ENCODE measurements around the gene NFYA. TPM values are rescaled to one million over a fixed set of nuclear protein-coding genes. Genes with fewer than 3 reads are reported as not detected.

Gene NFYA
- total RNA-seq, 1 experiment from 2014 or later, result 31.9 TPM

GRCh38 chr6:41065550-41066026, 7.2 kb upstream of the NFYA start:
- TF ChIP-seq EZH2 (IDR thresholded peaks at IDR 0.05; ENCODE audit: low read depth) (no peak), CTCF (conservative IDR thresholded peaks at IDR 0.05) (no peak)
- H3K4me3 ChIP-seq, result no peak overlapping the region
- H3K9me3 ChIP-seq (ENCODE audit: insufficient read depth, low read depth), result no peaks in the 10 kb centered on the region
- peaks cover 6% of the 10 kb centered on the region for H3K79me2 ChIP-seq (ENCODE audit: low read depth)
- H4K20me1 ChIP-seq (ENCODE audit: insufficient read depth), result 0 out of 2 replicates have a peak, but pooled peaks cover 4% of the 10 kb centered on the region
- CTCF ChIA-PET, result no interaction called here
- no peaks in the 10 kb centered on the region for H3K36me3 ChIP-seq (ENCODE audit: low read depth)
- intact Hi-C loops (cut with micrococcal nuclease; ENCODE audit: unreplicated experiment), result loop anchor here (2.0 to 10.0 kb wide), 5 partner anchors 27 to 1691 kb away; partner anchors contain the start of gene UNC5CL
- H3F3A ChIP-seq (ENCODE audit: insufficient read depth, low read depth), result peaks cover 13% of the 10 kb centered on the region; the same call in 1 of the 2 replicates
- no peak for DNase-seq
- no peaks in the 10 kb centered on the region for H3K27me3 ChIP-seq (ENCODE audit: insufficient read depth, low read depth)
- no peak overlapping the region for H3K4me2 ChIP-seq
- H3K4me1 ChIP-seq (replicated peaks; ENCODE audit: insufficient read depth), result peaks cover 9% of the 10 kb centered on the region
- H3K27ac ChIP-seq, result no peak overlapping the region
- POLR2A ChIA-PET (ENCODE audit: unreplicated experiment), result no interaction called here
- no peak overlapping the region for H2AFZ ChIP-seq
- no TSS peak for BruUV-seq (replicated peaks)
- H3K9me2 ChIP-seq (ENCODE audit: insufficient read depth), result no peaks in the 10 kb centered on the region

GRCh38 chr6:41066867-41067304, 5.9 kb upstream of the NFYA start:
- intact Hi-C loops (cut with micrococcal nuclease; ENCODE audit: unreplicated experiment), result loop anchor here (2.0 to 10.0 kb wide), 5 partner anchors 28 to 1692 kb away; partner anchors contain the start of gene UNC5CL
- no TSS peak for BruUV-seq (replicated peaks)
- no peak overlapping the region for H2AFZ ChIP-seq
- DNase-seq, result peak; percentile 52 to 57
- H3K4me1 ChIP-seq (replicated peaks; ENCODE audit: insufficient read depth), result peaks cover 12% of the 10 kb centered on the region
- ChIA-PET CTCF (no interaction called here), POLR2A (ENCODE audit: unreplicated experiment) (no interaction called here)
- peaks cover 13% of the 10 kb centered on the region for H3K79me2 ChIP-seq (ENCODE audit: low read depth)
- H3K27ac ChIP-seq, result no peak overlapping the region
- no peaks in the 10 kb centered on the region for H3K36me3 ChIP-seq (ENCODE audit: low read depth)
- H3K27me3 ChIP-seq (ENCODE audit: insufficient read depth, low read depth), result no peaks in the 10 kb centered on the region
- H4K20me1 ChIP-seq (ENCODE audit: insufficient read depth), result 0 out of 2 replicates have a peak, but pooled peaks cover 4% of the 10 kb centered on the region
- no peak overlapping the region for H3K4me2 ChIP-seq
- H3K4me3 ChIP-seq, result no peak overlapping the region
- TF ChIP-seq CTCF (conservative IDR thresholded peaks at IDR 0.05), result peak; percentile 92
- TF ChIP-seq EZH2 (IDR thresholded peaks at IDR 0.05; ENCODE audit: low read depth), result no peak
- H3F3A ChIP-seq (ENCODE audit: insufficient read depth, low read depth), result peaks cover 26% of the 10 kb centered on the region
- no peaks in the 10 kb centered on the region for H3K9me3 ChIP-seq (ENCODE audit: insufficient read depth, low read depth)
- H3K9me2 ChIP-seq (ENCODE audit: insufficient read depth), result no peaks in the 10 kb centered on the region

- Histone ChIP-seq H4K20me1 (ENCODE audit: insufficient read depth) (peaks cover 20% of the 10 kb centered on the region), H3K9me3 (ENCODE audit: insufficient read depth, low read depth) (no peaks in the 10 kb centered on the region), H3K79me2 (ENCODE audit: low read depth) (peaks cover 45% of the 10 kb centered on the region), H2AFZ (peak overlapping the region; percentile 95), H3K4me1 (replicated peaks; ENCODE audit: insufficient read depth) (peaks cover 32% of the 10 kb centered on the region), H3K27me3 (ENCODE audit: insufficient read depth, low read depth) (no peaks in the 10 kb centered on the region), H3K36me3 (ENCODE audit: low read depth) (no peaks in the 10 kb centered on the region), H3K4me3 (peak overlapping the region; percentile 82), H3K9me2 (ENCODE audit: insufficient read depth) (no peaks in the 10 kb centered on the region), H3F3A (ENCODE audit: insufficient read depth, low read depth) (peaks cover 41% of the 10 kb centered on the region), H3K4me2 (peak overlapping the region; percentile 89), H3K27ac (peak overlapping the region; percentile 96)
- intact Hi-C loops (cut with micrococcal nuclease; ENCODE audit: unreplicated experiment), result loop anchor here (5.0 kb wide), 1 partner anchor 1869 kb away; no protein-coding TSS in a partner anchor
- BruUV-seq (replicated peaks), result no TSS peak
- POLR2A ChIA-PET (ENCODE audit: unreplicated experiment), result interaction anchor here (0.6 kb wide), 1 partner anchor 113 kb away, joined by 3 read pairs; no protein-coding TSS in a partner anchor
- no peak for DNase-seq
- TF ChIP-seq CTCF (conservative IDR thresholded peaks at IDR 0.05), result no peak
- TF ChIP-seq EZH2 (IDR thresholded peaks at IDR 0.05; ENCODE audit: low read depth), result no peak
- CTCF ChIA-PET, result no interaction called here
These were observed 1.3 kb upstream of the NFYA start for GRCh38 chr6:41071501-41071922.
